Islet of Langerhans (tissue), 1 donor: Measurements from ENCODE around the gene RASSF8.

Experiments
- FAIRE-seq: peaks from one replicate; lab custom pipeline; 2011; peaks lifted over from hg19 to GRCh38; lab: Jason Lieb, UNC

RASSF8 gene

GRCh38 chr12:26062006-26062405 lies 103.5 kb downstream of the RASSF8 start:
- FAIRE-seq: no peak

- no peak for FAIRE-seq
These were observed 104.1 kb downstream of the RASSF8 start for GRCh38 chr12:26062566-26062965.

GRCh38 chr12:26065451-26065850 lies 107.0 kb downstream of the RASSF8 start:
- FAIRE-seq: no peak

DNA sequence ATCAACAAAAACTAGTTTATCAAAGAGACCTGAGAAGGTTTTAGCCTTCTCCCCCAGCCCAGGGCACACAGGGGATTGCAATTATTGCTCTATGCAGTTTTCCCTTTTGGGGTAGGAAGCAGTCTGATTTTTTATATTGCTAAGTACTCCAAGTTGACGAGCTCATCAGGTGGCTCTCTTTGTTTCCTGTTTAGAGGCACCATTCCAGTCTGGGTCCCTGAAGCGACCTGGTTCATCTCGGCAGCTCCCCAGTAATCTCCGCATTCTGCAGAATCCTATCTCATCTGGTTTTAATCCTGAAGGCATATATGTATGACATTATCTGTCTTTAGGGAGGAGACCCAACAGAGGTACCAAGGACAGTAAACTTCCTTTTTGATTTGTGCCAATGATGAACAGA lies 110.0 kb downstream of the RASSF8 start:
- no peak for FAIRE-seq

GRCh38 chr12:26069796-26070195 lies 111.3 kb downstream of the RASSF8 start:
- peak; percentile 17 for FAIRE-seq

DNA sequence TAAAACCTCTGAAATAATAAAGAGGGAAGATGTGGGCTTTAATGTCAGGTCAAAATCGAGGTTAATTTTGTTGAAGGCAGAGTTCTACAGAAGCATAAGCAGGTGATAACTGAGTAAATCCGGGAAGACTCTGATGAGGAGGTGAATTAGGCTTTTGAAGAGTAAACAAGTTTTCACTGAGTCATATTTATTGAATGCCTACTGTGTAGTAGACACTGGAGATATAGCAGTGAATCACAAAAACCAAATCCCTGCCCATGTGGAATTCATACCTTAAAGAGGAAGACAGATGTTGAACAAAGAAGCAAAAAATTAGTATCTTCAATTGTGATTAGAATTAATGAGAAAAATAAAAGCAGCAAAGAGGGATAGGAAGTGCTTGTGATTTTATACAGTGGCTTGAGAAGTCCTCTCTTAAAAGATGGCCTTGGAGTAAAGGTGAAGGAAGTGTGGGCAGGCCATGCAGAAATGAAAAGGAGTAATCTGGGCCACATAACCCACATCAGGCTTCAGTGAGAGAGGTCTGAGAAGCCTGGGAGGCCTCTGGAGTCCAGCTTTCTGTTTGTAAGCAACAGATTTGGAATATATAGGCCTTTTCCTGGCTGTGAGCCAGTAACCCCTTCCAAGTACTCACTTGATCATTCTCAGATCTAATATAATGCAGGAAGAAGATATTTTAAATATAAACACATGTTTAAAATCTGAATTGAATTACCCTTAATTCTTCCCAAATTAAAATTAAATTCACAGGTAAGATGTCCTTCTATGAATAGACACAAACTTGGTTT lies 119.6 kb downstream of the RASSF8 start:
- no peak for FAIRE-seq

DNA sequence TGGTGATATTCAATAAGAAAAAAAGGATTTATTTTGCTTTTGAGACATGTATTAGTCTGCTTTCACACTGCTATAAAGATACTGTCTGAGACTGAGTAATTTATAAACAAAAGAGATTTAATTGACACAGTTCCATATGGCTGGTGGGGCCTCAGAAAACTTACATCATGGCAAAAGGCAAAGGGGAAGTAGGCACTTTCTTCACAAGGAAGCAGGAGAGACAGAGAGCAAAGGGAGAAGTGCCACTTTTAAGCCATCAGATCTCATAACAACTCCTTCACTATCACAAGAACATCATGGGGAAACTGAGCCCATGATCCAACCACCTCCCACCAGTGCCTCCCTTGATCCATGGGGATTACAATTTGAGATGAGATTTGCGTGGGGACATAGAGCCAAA lies 122.4 kb downstream of the RASSF8 start:
- FAIRE-seq: no peak

DNA sequence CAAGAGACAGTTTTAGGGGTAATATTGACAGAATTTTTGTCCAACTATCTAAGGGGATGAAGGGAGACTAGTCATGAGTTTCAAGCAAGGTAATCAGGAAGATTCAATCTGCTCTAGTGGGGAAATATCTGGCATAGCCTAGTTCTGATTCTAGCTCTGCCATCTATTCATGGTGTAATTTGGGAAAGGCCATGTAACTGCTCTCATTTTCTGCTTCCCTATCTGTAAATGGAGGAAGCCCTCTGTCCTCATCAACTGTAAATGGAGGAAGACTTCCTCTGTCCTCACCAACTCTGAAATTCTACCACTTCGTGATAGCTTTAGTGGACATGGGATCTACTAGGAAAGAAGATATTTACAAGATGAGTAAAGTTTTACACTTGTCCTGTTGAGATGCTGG lies 128.5 kb downstream of the RASSF8 start:
- no peak for FAIRE-seq

GRCh38 chr12:26088998-26089397 lies 130.5 kb downstream of the RASSF8 start:
- no peak for FAIRE-seq

GRCh38 chr12:26090836-26091510 lies 132.5 kb downstream of the RASSF8 start:
- FAIRE-seq: no peak

DNA sequence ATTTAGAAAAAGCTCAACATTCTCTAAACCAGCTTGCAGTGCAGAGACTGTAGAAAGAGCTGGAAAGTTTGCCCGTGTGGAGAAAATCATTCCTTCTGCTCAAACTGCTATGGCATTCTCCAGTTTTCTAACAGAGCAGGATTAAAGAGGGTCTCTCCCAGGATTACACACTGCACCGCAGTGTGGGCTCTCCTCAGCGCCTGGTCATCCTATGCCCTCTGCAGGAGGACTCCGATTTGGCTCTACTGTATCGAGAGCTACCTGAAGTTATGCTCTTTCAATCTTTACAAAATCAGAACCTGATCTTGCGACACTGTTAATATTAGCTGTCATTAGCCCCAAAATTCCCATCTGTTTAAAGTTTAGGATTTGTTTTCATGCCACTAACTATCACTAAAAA lies 133.3 kb downstream of the RASSF8 start:
- FAIRE-seq: no peak

DNA sequence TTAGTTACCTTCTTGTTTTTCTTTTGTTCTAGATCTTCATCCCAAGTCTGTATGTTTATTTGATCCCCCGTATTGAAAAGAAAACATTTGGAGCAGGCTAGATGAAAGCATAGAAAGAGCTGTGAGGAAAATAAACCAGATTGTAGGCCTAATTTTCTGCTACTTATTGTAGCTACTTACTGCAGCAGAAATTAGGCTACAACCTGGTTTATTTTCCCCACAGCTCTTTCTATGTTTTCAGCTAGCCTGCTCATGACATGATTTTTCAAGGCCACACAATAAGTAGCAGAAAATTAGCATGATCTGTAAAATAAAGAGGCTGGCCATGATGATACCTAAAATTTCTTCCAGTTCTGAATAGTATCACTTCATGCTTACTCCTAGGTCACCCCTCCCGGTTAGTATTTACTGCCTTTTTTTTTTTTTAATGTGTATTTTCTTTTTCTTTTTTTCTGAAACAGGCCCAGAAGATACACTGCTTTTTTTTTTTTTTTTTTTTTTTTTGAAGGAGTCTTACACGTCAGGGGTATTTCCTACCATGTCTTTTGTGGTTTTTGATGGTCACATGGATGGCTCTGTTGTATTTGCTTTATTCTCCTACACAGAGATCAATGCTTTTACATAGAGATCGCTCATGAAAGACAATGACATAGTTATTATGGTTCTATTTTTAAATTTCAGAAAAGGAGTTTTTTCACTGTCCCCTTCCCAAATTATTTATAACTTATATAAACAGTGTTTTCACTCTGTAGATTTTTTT lies 134.0 kb downstream of the RASSF8 start:
- no peak for FAIRE-seq

GRCh38 chr12:26095186-26095585 lies 136.7 kb downstream of the RASSF8 start:
- no peak for FAIRE-seq

- FAIRE-seq: no peak
These were observed 137.6 kb downstream of the RASSF8 start for GRCh38 chr12:26096036-26096435.

DNA sequence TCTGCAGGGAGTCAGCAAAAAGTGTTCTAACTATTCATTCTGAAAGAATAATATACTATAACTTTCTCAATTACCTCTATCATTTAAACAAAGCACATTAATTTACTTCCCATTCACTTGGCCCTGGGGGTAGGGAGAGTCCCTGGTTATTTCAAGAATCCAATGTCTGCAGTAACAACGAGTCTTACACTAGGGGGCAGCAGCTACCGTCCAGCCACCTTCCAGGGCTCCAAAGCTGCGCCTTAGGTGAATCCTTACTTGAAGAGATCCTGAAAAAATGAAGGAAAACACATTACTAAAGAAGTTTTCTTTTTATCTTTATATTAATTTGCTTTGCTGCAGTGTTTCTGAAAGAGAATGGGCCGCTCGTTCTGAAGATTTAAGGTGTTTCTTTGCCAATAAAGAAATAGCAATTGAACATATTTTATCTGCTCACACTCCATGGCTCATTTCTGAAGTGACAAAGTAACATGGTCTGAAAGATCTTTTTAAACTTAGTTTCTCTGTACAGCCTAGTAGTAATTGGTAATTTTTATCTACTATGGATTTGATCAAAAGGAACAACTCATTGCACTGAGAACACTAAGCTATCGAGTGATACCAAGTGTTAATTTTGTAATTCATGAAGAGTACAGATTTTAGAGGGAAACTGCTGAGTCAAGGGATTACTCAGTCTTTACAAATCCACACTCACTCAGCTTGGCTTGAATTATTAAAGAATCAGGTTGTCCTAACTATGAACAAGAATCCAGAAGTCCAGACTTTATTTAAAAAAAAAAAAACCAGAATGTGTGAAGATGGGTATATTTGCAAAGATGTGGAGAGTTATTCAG lies 138.8 kb downstream of the RASSF8 start:
- FAIRE-seq: peak; percentile 94

- no peak for FAIRE-seq
These were observed 142.3 kb downstream of the RASSF8 start for GRCh38 chr12:26100666-26101349.

DNA sequence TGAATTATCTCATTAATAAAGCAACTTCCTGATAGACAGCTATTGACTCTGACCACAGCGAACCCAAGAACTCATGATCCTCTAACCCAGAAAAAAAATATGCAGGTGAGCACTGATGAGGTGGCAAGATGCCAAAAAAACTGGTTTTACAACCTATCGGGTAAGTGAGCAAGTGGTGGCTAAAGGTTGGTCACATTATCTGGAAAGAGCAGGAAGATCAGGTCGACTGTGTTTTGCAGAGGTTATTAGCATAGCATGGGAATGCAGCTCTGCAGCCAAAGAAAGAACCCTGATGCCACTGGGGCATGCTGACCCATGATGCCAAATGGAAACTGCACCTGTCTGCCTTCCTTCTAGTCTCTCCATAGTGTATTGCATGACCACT lies 142.9 kb downstream of the RASSF8 start:
- FAIRE-seq: peak; percentile 96

- FAIRE-seq: no peak
These were observed 143.3 kb downstream of the RASSF8 start for GRCh38 chr12:26101763-26102162.

DNA sequence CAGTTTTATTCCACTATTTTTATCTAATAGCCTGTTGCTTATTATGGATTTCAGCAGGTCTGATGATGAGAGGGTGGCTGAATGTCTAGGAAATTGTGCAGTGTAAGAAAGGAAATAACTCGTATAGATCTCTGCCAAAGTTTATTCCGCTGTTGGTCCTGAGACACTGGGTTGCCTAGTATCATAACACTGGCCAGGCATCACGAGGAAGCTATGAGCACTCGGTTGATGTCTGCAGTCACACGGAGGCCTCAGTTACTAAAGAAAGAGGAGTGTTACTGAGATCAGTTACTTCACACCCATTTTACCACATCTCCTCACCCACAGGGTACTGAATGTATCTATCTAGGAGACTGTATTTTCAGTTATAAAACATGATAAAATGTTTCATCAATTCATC lies 144.5 kb downstream of the RASSF8 start:
- FAIRE-seq: no peak

GRCh38 chr12:26106347-26106746 lies 147.9 kb downstream of the RASSF8 start:
- no peak for FAIRE-seq

DNA sequence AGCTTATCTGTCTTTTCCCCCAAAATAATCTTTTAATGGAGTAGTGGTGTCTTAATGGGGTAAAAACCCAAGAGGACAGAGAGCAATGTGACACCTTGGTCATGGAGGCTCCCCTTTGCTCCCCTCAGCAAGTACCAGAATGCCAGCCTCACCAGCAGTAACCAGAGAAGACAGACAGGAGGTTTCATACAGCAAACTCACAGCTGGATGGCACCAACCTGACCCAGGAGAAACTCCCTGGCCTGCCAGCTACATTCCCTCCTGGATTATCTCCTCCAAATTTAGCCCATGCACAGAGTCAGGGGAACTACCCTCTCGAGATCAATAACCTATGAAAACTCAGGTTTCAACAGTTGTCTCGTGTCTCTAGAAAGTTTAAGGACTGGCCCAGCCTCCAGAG lies 150.4 kb downstream of the RASSF8 start:
- no peak for FAIRE-seq
